OCI-LY7 (cell line): ENCODE measurements around the gene ADGRD1. TPM values are rescaled to one million over a fixed set of nuclear protein-coding genes. Genes with fewer than 3 reads are reported as not detected.
"Not testable (repeated sequence)": the region's sequence is repeated elsewhere in the genome, so short reads cannot be mapped to it uniquely, and the experiment has no call there.

Experiments used
- BruUV-seq: library from RNA; stranded (reverse); fragments of 400-500 nt; replicated peaks from 2 replicates; lab custom pipeline; 2021; lab: Mats Ljungman, UMichigan
- CTCF ChIA-PET: fragments of 300-600 bp; sonication (Branson Sonifier 250); formaldehyde crosslinking; loops from one replicate; lab custom pipeline; 2022; ENCODE audit warnings: antibody characterized with exemption; ENCODE audit not compliant: unreplicated experiment; lab: Charles Lee
- POLR2A ChIA-PET: fragments of 300-600 bp; sonication (Branson Sonifier 250); formaldehyde crosslinking; loops from one replicate; lab custom pipeline; 2022; ENCODE audit warnings: antibody characterized with exemption; lab: Charles Lee
- DNase-seq: peaks from one replicate; pipeline ENCODE4 v3.0.0-alpha.2; 2015; ENCODE audit warnings: low spot score
- H2AFZ ChIP-seq: fragments of 200-600 bp; sonication (generic), shearing (Covaris generic); 2 replicates; pipeline ENCODE4 v1.6.1; 2014; ENCODE audit warnings: mild to moderate bottlenecking, antibody characterized with exemption, low read length, moderate library complexity
- H3K27ac ChIP-seq: fragments of 200-600 bp; sonication (generic); 2 replicates; pipeline ENCODE4 v1.5.1; 2014; ENCODE audit warnings: mixed run types, low read depth, mild to moderate bottlenecking, moderate library complexity, low read length, inconsistent platforms; ENCODE audit not compliant: poor library complexity, severe bottlenecking
- H3K36me3 ChIP-seq: fragments of 200-600 bp; sonication (generic); 2 replicates; pipeline ENCODE4 v1.6.1; 2014; ENCODE audit warnings: mild to moderate bottlenecking, antibody characterized with exemption, low read length, moderate library complexity, mixed read lengths; ENCODE audit not compliant: insufficient read depth
- H3K4me1 ChIP-seq: fragments of 200-600 bp; sonication (generic); 2 replicates; pipeline ENCODE4 v1.5.1; 2014; ENCODE audit warnings: mild to moderate bottlenecking, low read length; ENCODE audit not compliant: insufficient read depth, poor library complexity, severe bottlenecking
- H3K4me2 ChIP-seq: fragments of 200-600 bp; sonication (generic); 2 replicates; pipeline ENCODE4 v1.6.1; 2014; ENCODE audit warnings: mild to moderate bottlenecking, low read length
- H3K4me3 ChIP-seq: fragments of 200-600 bp; sonication (generic); 2 replicates; pipeline ENCODE4 v1.5.1; 2014; ENCODE audit warnings: mild to moderate bottlenecking, low read depth, low read length; ENCODE audit not compliant: poor library complexity, severe bottlenecking
- H3K79me2 ChIP-seq: fragments of 200-600 bp; sonication (generic); 2 replicates; pipeline ENCODE4 v1.6.1; 2016; ENCODE audit warnings: low read depth, mild to moderate bottlenecking, low read length, moderate library complexity, mixed read lengths; ENCODE audit not compliant: insufficient read depth
- H3K9me2 ChIP-seq: fragments of 200-600 bp; sonication (generic); 2 replicates; pipeline ENCODE4 v1.6.1; 2016; ENCODE audit warnings: mild to moderate bottlenecking, low read length, mixed read lengths; ENCODE audit not compliant: insufficient read depth
- H3K9me3 ChIP-seq: fragments of 200-600 bp; sonication (generic); 2 replicates; pipeline ENCODE4 v1.6.1; 2014; ENCODE audit warnings: mild to moderate bottlenecking, mixed run types, low read length, mixed read lengths
- H4K20me1 ChIP-seq: fragments of 200-600 bp; sonication (generic); 2 replicates; pipeline ENCODE4 v1.6.1; 2014; ENCODE audit warnings: mild to moderate bottlenecking, antibody characterized with exemption, low read length, moderate library complexity, mixed read lengths; ENCODE audit not compliant: insufficient read depth
- CTCF ChIP-seq: fragments of 200-600 bp; sonication (generic); conservative IDR thresholded peaks from 2 replicates; pipeline ENCODE4 v1.5.1; 2014; ENCODE audit warnings: mild to moderate bottlenecking, antibody characterized with exemption, low read length, moderate library complexity, mixed read lengths
- EZH2phosphoT487 ChIP-seq: fragments of 200-600 bp; sonication (generic); IDR thresholded peaks from 2 replicates; pipeline ENCODE4 v1.6.1; 2018; ENCODE audit warnings: low read depth, borderline replicate concordance, mild to moderate bottlenecking, mixed run types, antibody characterized with exemption, low read length, moderate library complexity, mixed read lengths
- intact Hi-C: fragments of 100-400 bp; cut with micrococcal nuclease; formaldehyde crosslinking; loops from one replicate; pipeline ENCODE4 v1.10.0; 2022; ENCODE audit not compliant: unreplicated experiment
- total RNA-seq, 2 experiments: library from RNA; depleted of rRNA in 1 of 2; stranded (reverse); fragments of >200 nt in 1 of 2; shearing (Covaris generic) in 1 of 2; gene quantifications; 2 replicates each; pipeline ENCODE4 v1.2.3, GENCODE V29; 2014 to 2022

The ADGRD1 gene
- total RNA-seq, 2 experiments from 2014 or later: 1.0 to 1.7 TPM

GRCh38 chr12:131067981-131068851 lies 114.5 kb downstream of the ADGRD1 start:
- ChIA-PET CTCF (no interaction called here), POLR2A (interaction anchor here (0.7 kb wide), 1 partner anchor 172 kb away, joined by 3 read pairs; no protein-coding TSS in a partner anchor)
- Histone ChIP-seq H3K27ac (no peak overlapping the region), H3K79me2 (no peaks in the 10 kb centered on the region), H2AFZ (no peak overlapping the region), H3K9me2 (no peaks in the 10 kb centered on the region), H3K36me3 (no peaks in the 10 kb centered on the region), H3K4me1 (peaks cover 5% of the 10 kb centered on the region), H3K4me2 (no peak overlapping the region), H4K20me1 (no peaks in the 10 kb centered on the region), H3K4me3 (no peak overlapping the region), H3K9me3 (0 out of 2 replicates have a peak, but pooled peaks cover 4% of the 10 kb centered on the region)
- TF ChIP-seq EZH2phosphoT487 (no peak), CTCF (no peak)
- intact Hi-C loops: no loop called here
- no TSS peak for BruUV-seq
- DNase-seq: no peak

- H3K27ac ChIP-seq, H3K4me3 ChIP-seq, H3K4me1 ChIP-seq, CTCF ChIA-PET, H3K9me3 ChIP-seq, H4K20me1 ChIP-seq, intact Hi-C loops, H3K9me2 ChIP-seq, H3K79me2 ChIP-seq, DNase-seq, POLR2A ChIA-PET, H3K36me3 ChIP-seq, H3K4me2 ChIP-seq, H2AFZ ChIP-seq, BruUV-seq: not testable (repeated sequence)
Measured at GRCh38 chr12:131068926-131069720, 115.4 kb downstream of the ADGRD1 start.

DNA sequence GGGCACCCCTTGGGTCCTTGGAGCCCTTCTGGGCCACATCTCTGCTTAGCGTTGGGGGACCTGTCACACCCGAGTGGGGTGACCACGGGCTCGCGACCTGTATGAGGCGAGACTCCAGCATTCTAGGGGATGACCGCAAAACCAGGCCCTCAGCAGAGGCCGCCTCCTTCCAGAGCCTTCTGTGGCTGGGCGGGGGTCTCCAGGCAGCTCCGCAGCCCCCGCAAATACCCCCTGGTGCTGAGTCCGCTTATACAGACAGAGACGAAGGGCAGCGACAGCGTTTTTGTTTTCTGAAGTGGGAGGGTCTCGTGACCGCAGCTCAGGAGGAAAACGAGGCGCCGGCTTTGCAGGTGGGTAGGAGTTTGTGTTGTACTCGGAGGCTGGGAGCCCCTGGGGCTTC lies 116.4 kb downstream of the ADGRD1 start:
- H3K4me2 ChIP-seq, H3K36me3 ChIP-seq, H3K4me1 ChIP-seq, H4K20me1 ChIP-seq, intact Hi-C loops, POLR2A ChIA-PET, H3K4me3 ChIP-seq, H2AFZ ChIP-seq, H3K9me3 ChIP-seq, BruUV-seq, H3K79me2 ChIP-seq, H3K27ac ChIP-seq, H3K9me2 ChIP-seq, DNase-seq: not testable (repeated sequence)
- CTCF ChIA-PET: interaction anchor here (0.6 kb wide), 1 partner anchor 23 kb away, joined by 3 read pairs; no protein-coding TSS in a partner anchor

DNA sequence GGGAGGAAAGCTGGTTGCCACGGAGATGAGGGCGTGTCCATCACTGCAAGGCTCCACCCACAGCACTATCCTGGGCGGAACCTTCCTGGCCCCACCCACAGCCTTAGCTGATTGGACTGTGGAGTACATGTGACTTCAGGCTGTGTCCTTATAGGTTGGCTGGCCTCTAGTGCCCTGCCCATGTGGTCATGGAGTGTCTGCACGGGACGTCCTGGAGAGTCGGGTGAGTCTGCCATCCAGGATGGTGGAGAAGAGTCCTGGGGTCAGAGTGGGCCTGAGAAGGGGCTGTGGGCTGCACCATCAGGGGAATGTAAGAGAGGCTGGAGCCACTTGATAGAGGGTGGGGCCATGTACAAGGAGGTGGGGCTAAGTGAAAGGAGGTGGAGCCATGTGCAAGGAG lies 117.0 kb downstream of the ADGRD1 start:
- H3K4me1 ChIP-seq, POLR2A ChIA-PET, intact Hi-C loops: not testable (repeated sequence)

DNA sequence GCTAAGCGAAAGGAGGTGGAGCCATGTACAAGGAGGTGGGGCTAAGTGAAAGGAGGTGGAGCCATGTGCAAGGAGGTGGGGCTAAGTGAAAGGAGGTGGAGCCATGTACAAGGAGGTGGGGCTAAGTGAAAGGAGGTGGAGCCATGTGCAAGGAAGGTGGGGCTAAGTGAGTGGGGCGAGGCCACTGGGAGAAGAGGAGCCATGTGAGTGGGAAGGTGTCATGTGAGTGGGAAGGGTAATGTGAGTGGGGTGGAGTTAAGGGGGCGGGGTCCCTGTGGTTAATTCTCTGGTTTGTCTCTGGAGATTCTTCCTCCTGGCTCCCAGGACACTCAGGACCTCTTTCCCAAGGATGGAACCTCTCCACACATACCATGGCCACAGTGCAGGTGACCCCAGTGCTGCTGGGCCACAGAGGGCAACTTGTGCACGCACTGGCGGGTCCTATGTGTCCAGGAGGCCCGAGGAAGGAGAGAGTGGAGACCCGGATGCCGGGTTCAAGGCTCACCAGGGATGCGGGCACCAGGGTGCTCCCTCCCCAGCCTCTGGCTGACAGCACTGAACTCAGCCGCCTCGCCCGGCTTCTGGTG lies 117.6 kb downstream of the ADGRD1 start:
- H3K4me3 ChIP-seq, BruUV-seq, H3K79me2 ChIP-seq, intact Hi-C loops, CTCF ChIA-PET, H4K20me1 ChIP-seq, H3K9me2 ChIP-seq, H3K9me3 ChIP-seq, H3K27ac ChIP-seq, H3K36me3 ChIP-seq, POLR2A ChIA-PET, DNase-seq, H2AFZ ChIP-seq, H3K4me1 ChIP-seq, H3K4me2 ChIP-seq: not testable (repeated sequence)

More for the DNA sequence above, 117.0 kb downstream of the ADGRD1 start:
- not testable (repeated sequence) for BruUV-seq, H3K9me2 ChIP-seq, H3K27ac ChIP-seq, H4K20me1 ChIP-seq, H3K79me2 ChIP-seq, H2AFZ ChIP-seq, H3K4me2 ChIP-seq, H3K4me3 ChIP-seq, H3K36me3 ChIP-seq, H3K9me3 ChIP-seq
- CTCF ChIA-PET: interaction anchor here (0.6 kb wide), 1 partner anchor 23 kb away, joined by 3 read pairs; no protein-coding TSS in a partner anchor
- peak; percentile 10 for DNase-seq
